GM12872 (cell line): Measurements from ENCODE around the gene SLC25A26.

Experiments
- TF ChIP-seq, protein P1 (sequence below): IDR thresholded peaks from 3 replicates; pipeline ENCODE4 v1.5.1; 2011; ENCODE audit warnings: low read depth, mild to moderate bottlenecking, low read length, moderate library complexity; ENCODE audit not compliant: insufficient read depth

SLC25A26 gene

GRCh38 chr3:66227051-66227450 lies 6.2 kb downstream of the SLC25A26 start:
- TF ChIP-seq, protein P1, sequence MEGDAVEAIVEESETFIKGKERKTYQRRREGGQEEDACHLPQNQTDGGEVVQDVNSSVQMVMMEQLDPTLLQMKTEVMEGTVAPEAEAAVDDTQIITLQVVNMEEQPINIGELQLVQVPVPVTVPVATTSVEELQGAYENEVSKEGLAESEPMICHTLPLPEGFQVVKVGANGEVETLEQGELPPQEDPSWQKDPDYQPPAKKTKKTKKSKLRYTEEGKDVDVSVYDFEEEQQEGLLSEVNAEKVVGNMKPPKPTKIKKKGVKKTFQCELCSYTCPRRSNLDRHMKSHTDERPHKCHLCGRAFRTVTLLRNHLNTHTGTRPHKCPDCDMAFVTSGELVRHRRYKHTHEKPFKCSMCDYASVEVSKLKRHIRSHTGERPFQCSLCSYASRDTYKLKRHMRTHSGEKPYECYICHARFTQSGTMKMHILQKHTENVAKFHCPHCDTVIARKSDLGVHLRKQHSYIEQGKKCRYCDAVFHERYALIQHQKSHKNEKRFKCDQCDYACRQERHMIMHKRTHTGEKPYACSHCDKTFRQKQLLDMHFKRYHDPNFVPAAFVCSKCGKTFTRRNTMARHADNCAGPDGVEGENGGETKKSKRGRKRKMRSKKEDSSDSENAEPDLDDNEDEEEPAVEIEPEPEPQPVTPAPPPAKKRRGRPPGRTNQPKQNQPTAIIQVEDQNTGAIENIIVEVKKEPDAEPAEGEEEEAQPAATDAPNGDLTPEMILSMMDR, result no peak

GRCh38 chr3:66227915-66228314 lies 7.1 kb downstream of the SLC25A26 start:
- TF ChIP-seq, protein P1, result no peak

DNA sequence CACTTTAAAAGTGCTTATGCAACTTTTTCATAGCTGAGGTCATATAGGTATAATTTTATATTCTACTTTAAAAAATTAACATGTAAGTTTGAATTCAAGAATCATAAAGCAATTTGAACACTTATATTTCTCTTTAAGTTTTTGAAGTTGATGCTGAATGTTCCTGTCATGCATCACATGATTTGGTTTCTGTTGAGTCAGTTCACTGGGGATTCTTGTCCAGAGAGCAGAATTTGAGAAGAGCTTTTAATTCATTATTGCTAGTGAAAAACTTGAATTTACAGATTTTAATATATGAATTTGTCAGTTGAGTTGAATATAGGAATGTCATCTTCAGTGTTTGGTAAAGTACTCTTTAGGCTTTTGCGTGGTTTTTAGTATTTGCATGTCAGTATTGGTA lies 7.9 kb downstream of the SLC25A26 start:
- TF ChIP-seq, protein P1, result no peak

- TF ChIP-seq, protein P1, result no peak
Measured at GRCh38 chr3:66229931-66230330, 9.1 kb downstream of the SLC25A26 start.

DNA sequence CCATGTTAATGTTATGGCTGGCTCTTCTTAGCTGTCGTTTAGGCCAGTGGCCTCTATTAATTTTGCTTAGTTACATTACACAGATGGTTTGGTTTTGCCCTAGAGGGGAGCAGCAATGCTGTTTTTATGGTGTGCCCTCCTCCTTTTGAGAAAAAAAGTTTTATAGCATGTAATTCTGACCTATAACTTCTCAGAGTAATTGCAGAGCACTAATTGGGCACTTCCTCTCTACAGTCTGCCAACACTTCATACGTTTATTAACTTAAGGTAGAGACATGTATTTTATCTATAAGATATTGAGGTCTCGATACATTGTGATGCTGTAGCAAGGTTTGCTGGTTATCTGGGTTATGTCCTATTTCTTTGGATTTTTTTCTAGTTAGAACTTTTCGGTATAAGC lies 12.2 kb downstream of the SLC25A26 start:
- TF ChIP-seq, protein P1, result no peak

- TF ChIP-seq, protein P1, result no peak
Measured at GRCh38 chr3:66236281-66236680, 15.5 kb downstream of the SLC25A26 start.

DNA sequence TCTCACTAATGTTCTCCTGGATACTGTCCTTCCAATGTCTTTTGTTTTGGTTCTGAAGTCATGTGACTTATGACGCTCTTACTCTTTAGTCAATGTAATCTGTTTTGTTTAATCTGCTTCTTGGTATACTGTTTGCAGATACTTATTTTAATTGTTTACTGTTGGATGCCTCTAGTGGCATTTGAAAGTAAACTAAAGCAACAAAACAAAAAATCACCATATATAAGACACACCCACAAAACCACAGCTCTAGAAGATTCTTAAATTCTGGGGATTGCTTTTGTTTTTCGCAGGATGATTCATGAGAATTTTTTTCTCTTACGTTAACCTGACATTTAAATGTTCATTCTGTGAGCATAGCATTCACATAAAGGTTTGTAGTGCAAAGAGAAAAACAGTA lies 16.8 kb downstream of the SLC25A26 start:
- TF ChIP-seq, protein P1, result no peak
